ENCODE measurements around the gene MRPL28.

GRCh38 chr16:396605-397004 lies 26.3 kb upstream of the MRPL28 start:
- TF ChIP-seq CTCF (IDR thresholded peaks at IDR 0.05), result no peak
- no peak for TF ChIP-seq POLR2A (IDR thresholded peaks at IDR 0.05)
